ENCODE data around the gene JMY.

JMY gene

GRCh38 chr5:79263290-79263689 lies 27.4 kb downstream of the JMY start:
- TF ChIP-seq ZFX (IDR thresholded peaks at IDR 0.05) (no peak), CTCF (conservative IDR thresholded peaks at IDR 0.05) (no peak)
- no peak overlapping the region for H3K27ac ChIP-seq

- TF ChIP-seq CTCF (conservative IDR thresholded peaks at IDR 0.05) (no peak), ZFX (IDR thresholded peaks at IDR 0.05) (no peak)
Measured at GRCh38 chr5:79267180-79267579, 31.2 kb downstream of the JMY start.

GRCh38 chr5:79269733-79270166 lies 33.8 kb downstream of the JMY start:
- no peak overlapping the region for H3K27ac ChIP-seq
- no peak for TF ChIP-seq ZFX (IDR thresholded peaks at IDR 0.05)
- no peak for TF ChIP-seq CTCF (conservative IDR thresholded peaks at IDR 0.05)

More at GRCh38 chr5:79267180-79267579, 31.2 kb downstream of the JMY start:
- no peak overlapping the region for H3K27ac ChIP-seq

- TF ChIP-seq ZFX (IDR thresholded peaks at IDR 0.05) (no peak), CTCF (conservative IDR thresholded peaks at IDR 0.05) (no peak)
- no peak overlapping the region for H3K27ac ChIP-seq
Measured at GRCh38 chr5:79273341-79273740, 37.4 kb downstream of the JMY start.

- no peak overlapping the region for H3K27ac ChIP-seq
- TF ChIP-seq ZFX (IDR thresholded peaks at IDR 0.05): no peak
- TF ChIP-seq CTCF (conservative IDR thresholded peaks at IDR 0.05): no peak
Measured at GRCh38 chr5:79284846-79285245, 48.9 kb downstream of the JMY start.

- no peak for TF ChIP-seq ZFX (IDR thresholded peaks at IDR 0.05)
- no peak for TF ChIP-seq CTCF (conservative IDR thresholded peaks at IDR 0.05)
- no peak overlapping the region for H3K27ac ChIP-seq
Measured at GRCh38 chr5:79285285-79285684, 49.4 kb downstream of the JMY start.

GRCh38 chr5:79285833-79286232 lies 49.9 kb downstream of the JMY start:
- no peak overlapping the region for H3K27ac ChIP-seq
- no peak for TF ChIP-seq ZFX (IDR thresholded peaks at IDR 0.05)
- TF ChIP-seq CTCF (conservative IDR thresholded peaks at IDR 0.05): no peak
